ENCODE data around the gene NPR3.

NPR3 gene

DNA sequence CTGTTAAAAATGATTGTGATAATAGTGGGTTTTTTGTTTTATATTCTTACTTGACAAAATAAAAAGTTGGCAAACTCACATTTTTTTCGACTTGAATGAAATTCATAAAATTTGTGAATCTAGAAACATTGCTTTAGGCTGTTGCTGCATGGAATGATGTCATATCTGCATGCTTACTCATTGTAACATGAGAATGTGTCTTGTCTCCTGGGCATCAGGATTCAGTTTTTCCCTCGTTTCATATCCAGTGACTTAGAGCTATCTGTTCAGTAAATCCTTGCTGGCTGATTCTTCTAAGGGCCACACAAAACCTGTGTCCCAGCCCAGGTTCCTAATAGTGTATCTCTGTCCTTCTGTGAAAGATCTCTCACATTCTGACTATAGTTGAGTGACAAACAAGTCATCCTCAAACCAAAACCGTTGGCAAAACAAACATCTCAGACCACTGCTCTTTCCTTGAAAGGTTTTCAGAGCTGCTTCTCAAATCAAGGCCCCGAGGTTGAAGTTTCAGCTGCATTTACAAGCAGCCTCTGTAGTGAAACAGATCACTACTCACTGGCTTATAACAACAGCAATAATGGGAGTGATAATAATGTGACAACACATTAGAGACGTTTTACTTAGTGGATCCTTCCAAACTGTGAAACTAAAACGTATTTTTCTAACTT is 95.0 kb downstream of the NPR3 start:
- Histone ChIP-seq H2BK120ac (ENCODE audit: low read depth, low read length) (no peak overlapping the region), H3K18ac (ENCODE audit: low read depth in 1 of 2, low read length in 2 of 2) (no peak overlapping the region), H4K91ac (ENCODE audit: low read length) (no peak overlapping the region), H3K4me3 (ENCODE audit: insufficient read depth in 1 of 2, low read depth in 1 of 2, low read length in 2 of 2) (peak overlapping the region in 1 of 2 experiments; percentile 3), H3K27me3 (ENCODE audit: control insufficient read depth in 1 of 2, insufficient read depth in 1 of 2, low read length in 2 of 2) (no peaks in the 10 kb centered on the region), H3K27ac (ENCODE audit: low read length, poor library complexity, severe bottlenecking) (peak overlapping the region; percentile 93), H3K23ac (ENCODE audit: low read length in 2 of 2) (no peak overlapping the region), H2BK5ac (ENCODE audit: low read depth, low read length, poor library complexity, severe bottlenecking) (no peak overlapping the region), H2BK12ac (ENCODE audit: low read length in 2 of 2) (no peak overlapping the region), H3K9ac (ENCODE audit: low read length) (peak overlapping the region; percentile 77), H3K4me1 (ENCODE audit: control insufficient read depth, insufficient read depth, low read depth, low read length) (peaks cover 3% of the 10 kb centered on the region), H2AK5ac (ENCODE audit: low read length, severe bottlenecking) (no peak overlapping the region), H2AFZ (ENCODE audit: low read depth, low read length) (no peak overlapping the region), H3K9me3 (ENCODE audit: control insufficient read depth, low read length) (peaks cover 4% of the 10 kb centered on the region), H3K4ac (ENCODE audit: low read depth in 1 of 2, low read length in 2 of 2) (no peak overlapping the region), H2BK15ac (ENCODE audit: low read depth, poor library complexity, severe bottlenecking) (no peak overlapping the region), H3K79me1 (replicated peaks; ENCODE audit: low read length, poor library complexity, severe bottlenecking) (no peaks in the 10 kb centered on the region), H4K8ac (ENCODE audit: low read length) (no peak overlapping the region), H3K36me3 (ENCODE audit: control insufficient read depth in 1 of 2, insufficient read depth in 2 of 2, low read depth in 1 of 2, low read length in 2 of 2) (no peaks in the 10 kb centered on the region), H3K14ac (ENCODE audit: low read length in 2 of 2) (no peak overlapping the region), H3K4me2 (ENCODE audit: low read length, poor library complexity, severe bottlenecking) (peak overlapping the region; percentile 59)
- DNase-seq = peak; percentile 73
- 43% methylated on average over 3 of the region's 6 CpGs for WGBS

- no CpG with 5 or more reads among the region's 1 CpG for WGBS
These were observed 97.7 kb downstream of the NPR3 start for GRCh38 chr5:32808783-32809182.

DNA sequence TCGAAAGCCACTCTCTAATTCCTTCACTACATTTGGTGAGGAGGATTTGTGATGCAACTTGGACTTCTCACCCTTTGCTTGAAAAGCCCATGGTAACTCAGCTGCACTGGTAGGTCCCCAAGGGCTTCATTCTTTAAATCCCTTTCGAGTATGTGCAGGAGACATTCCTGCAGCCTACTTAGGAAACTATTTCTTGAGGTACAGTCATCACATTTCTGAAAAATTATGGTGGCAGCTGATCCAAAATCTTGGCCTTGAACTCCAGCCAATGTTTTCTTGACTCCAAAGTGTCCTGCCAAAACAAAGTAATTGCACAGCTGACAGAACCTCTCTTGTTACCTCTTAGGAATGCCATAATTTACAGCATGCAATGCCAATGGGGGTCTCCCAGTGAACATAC is 99.7 kb downstream of the NPR3 start:
- H2BK15ac ChIP-seq (ENCODE audit: low read depth, poor library complexity, severe bottlenecking) = no peak overlapping the region

More at GRCh38 chr5:32808783-32809182, 97.7 kb downstream of the NPR3 start:
- Histone ChIP-seq H3K4ac (ENCODE audit: low read depth in 1 of 2, low read length in 2 of 2) (no peak overlapping the region), H2BK15ac (ENCODE audit: low read depth, poor library complexity, severe bottlenecking) (no peak overlapping the region), H3K36me3 (ENCODE audit: control insufficient read depth in 1 of 2, insufficient read depth in 2 of 2, low read depth in 1 of 2, low read length in 2 of 2) (no peaks in the 10 kb centered on the region), H3K18ac (ENCODE audit: low read depth in 1 of 2, low read length in 2 of 2) (no peak overlapping the region), H3K27me3 (ENCODE audit: control insufficient read depth in 1 of 2, insufficient read depth in 1 of 2, low read length in 2 of 2) (no peaks in the 10 kb centered on the region), H3K14ac (ENCODE audit: low read length in 2 of 2) (no peak overlapping the region), H4K8ac (ENCODE audit: low read length) (no peak overlapping the region), H2BK12ac (ENCODE audit: low read length in 2 of 2) (no peak overlapping the region), H2AK5ac (ENCODE audit: low read length, severe bottlenecking) (peak overlapping the region; percentile 19), H2BK5ac (ENCODE audit: low read depth, low read length, poor library complexity, severe bottlenecking) (no peak overlapping the region), H3K79me1 (replicated peaks; ENCODE audit: low read length, poor library complexity, severe bottlenecking) (no peaks in the 10 kb centered on the region), H3K27ac (ENCODE audit: low read length, poor library complexity, severe bottlenecking) (no peak overlapping the region), H2AFZ (ENCODE audit: low read depth, low read length) (no peak overlapping the region), H4K91ac (ENCODE audit: low read length) (no peak overlapping the region), H3K9me3 (ENCODE audit: control insufficient read depth, low read length) (no peaks in the 10 kb centered on the region), H3K4me1 (ENCODE audit: control insufficient read depth, insufficient read depth, low read depth, low read length) (peaks cover 4% of the 10 kb centered on the region), H3K9ac (ENCODE audit: low read length) (no peak overlapping the region), H3K4me3 (ENCODE audit: insufficient read depth in 1 of 2, low read depth in 1 of 2, low read length in 2 of 2) (no peak overlapping the region), H3K4me2 (ENCODE audit: low read length, poor library complexity, severe bottlenecking) (no peak overlapping the region), H3K23ac (ENCODE audit: low read length in 2 of 2) (no peak overlapping the region), H2BK120ac (ENCODE audit: low read depth, low read length) (no peak overlapping the region)
- no peak for DNase-seq

DNA sequence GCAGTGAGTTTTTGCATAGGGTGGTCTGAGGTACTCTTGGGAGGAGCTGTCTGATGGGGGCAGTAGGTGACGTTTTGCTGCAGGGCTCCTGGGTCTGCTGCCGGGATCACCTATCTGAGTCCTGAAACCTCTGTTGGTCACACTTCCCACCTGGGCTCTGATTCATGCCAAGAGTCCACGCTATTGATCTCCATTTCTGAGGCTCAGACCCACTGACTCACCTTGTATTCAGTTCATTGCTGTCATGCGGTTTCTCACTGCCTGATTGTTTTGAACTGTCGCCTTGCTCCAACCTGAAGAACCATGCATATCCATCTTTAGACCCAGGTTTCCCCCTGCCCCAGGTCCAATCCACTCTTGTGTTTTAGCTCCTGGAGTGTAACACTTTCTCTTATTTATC is 101.3 kb downstream of the NPR3 start:
- Histone ChIP-seq H3K27ac (ENCODE audit: low read length, poor library complexity, severe bottlenecking) (no peak overlapping the region), H3K4me2 (ENCODE audit: low read length, poor library complexity, severe bottlenecking) (no peak overlapping the region), H2BK120ac (ENCODE audit: low read depth, low read length) (no peak overlapping the region), H3K36me3 (ENCODE audit: control insufficient read depth in 1 of 2, insufficient read depth in 2 of 2, low read depth in 1 of 2, low read length in 2 of 2) (no peaks in the 10 kb centered on the region), H3K14ac (ENCODE audit: low read length in 2 of 2) (no peak overlapping the region), H3K23ac (ENCODE audit: low read length in 2 of 2) (no peak overlapping the region), H3K4me1 (ENCODE audit: control insufficient read depth, insufficient read depth, low read depth, low read length) (peaks cover 2% of the 10 kb centered on the region), H4K8ac (ENCODE audit: low read length) (no peak overlapping the region), H3K18ac (ENCODE audit: low read depth in 1 of 2, low read length in 2 of 2) (no peak overlapping the region), H2BK5ac (ENCODE audit: low read depth, low read length, poor library complexity, severe bottlenecking) (no peak overlapping the region), H2BK15ac (ENCODE audit: low read depth, poor library complexity, severe bottlenecking) (no peak overlapping the region), H4K91ac (ENCODE audit: low read length) (no peak overlapping the region), H2AFZ (ENCODE audit: low read depth, low read length) (no peak overlapping the region), H3K9ac (ENCODE audit: low read length) (no peak overlapping the region), H3K4ac (ENCODE audit: low read depth in 1 of 2, low read length in 2 of 2) (no peak overlapping the region), H2BK12ac (ENCODE audit: low read length in 2 of 2) (no peak overlapping the region), H2AK5ac (ENCODE audit: low read length, severe bottlenecking) (no peak overlapping the region), H3K27me3 (ENCODE audit: control insufficient read depth in 1 of 2, insufficient read depth in 1 of 2, low read length in 2 of 2) (no peaks in the 10 kb centered on the region), H3K4me3 (ENCODE audit: insufficient read depth in 1 of 2, low read depth in 1 of 2, low read length in 2 of 2) (no peak overlapping the region), H3K79me1 (replicated peaks; ENCODE audit: low read length, poor library complexity, severe bottlenecking) (no peaks in the 10 kb centered on the region), H3K9me3 (ENCODE audit: control insufficient read depth, low read length) (no peaks in the 10 kb centered on the region)
- DNase-seq = no peak
- WGBS = 90% methylated on average over 5 of the region's 5 CpGs

More for the DNA sequence above, 99.7 kb downstream of the NPR3 start:
- H3K23ac ChIP-seq (ENCODE audit: low read length in 2 of 2) = no peak overlapping the region
- H3K79me1 ChIP-seq (replicated peaks; ENCODE audit: low read length, poor library complexity, severe bottlenecking) = no peaks in the 10 kb centered on the region
- peak overlapping the region; percentile 8 for H3K27ac ChIP-seq (ENCODE audit: low read length, poor library complexity, severe bottlenecking)
- H2BK5ac ChIP-seq (ENCODE audit: low read depth, low read length, poor library complexity, severe bottlenecking) = no peak overlapping the region
- WGBS = 47% methylated on average over 2 of the region's 2 CpGs
- peak overlapping the region; percentile 8 for H3K9ac ChIP-seq (ENCODE audit: low read length)
- no peak overlapping the region for H2AK5ac ChIP-seq (ENCODE audit: low read length, severe bottlenecking)
- H3K4me1 ChIP-seq (ENCODE audit: control insufficient read depth, insufficient read depth, low read depth, low read length) = peaks cover 2% of the 10 kb centered on the region
- H3K4ac ChIP-seq (ENCODE audit: low read depth in 1 of 2, low read length in 2 of 2) = no peak overlapping the region
- H2BK12ac ChIP-seq (ENCODE audit: low read length in 2 of 2) = no peak overlapping the region
- H3K9me3 ChIP-seq (ENCODE audit: control insufficient read depth, low read length) = no peaks in the 10 kb centered on the region
- no peak overlapping the region for H4K91ac ChIP-seq (ENCODE audit: low read length)
- H3K14ac ChIP-seq (ENCODE audit: low read length in 2 of 2) = no peak overlapping the region
- no peak for DNase-seq
- no peak overlapping the region for H2AFZ ChIP-seq (ENCODE audit: low read depth, low read length)
- no peak overlapping the region for H2BK120ac ChIP-seq (ENCODE audit: low read depth, low read length)
- H3K4me2 ChIP-seq (ENCODE audit: low read length, poor library complexity, severe bottlenecking) = no peak overlapping the region
- H3K18ac ChIP-seq (ENCODE audit: low read depth in 1 of 2, low read length in 2 of 2) = no peak overlapping the region
- H4K8ac ChIP-seq (ENCODE audit: low read length) = no peak overlapping the region
- H3K4me3 ChIP-seq (ENCODE audit: insufficient read depth in 1 of 2, low read depth in 1 of 2, low read length in 2 of 2) = no peak overlapping the region
- no peaks in the 10 kb centered on the region for H3K27me3 ChIP-seq (ENCODE audit: control insufficient read depth in 1 of 2, insufficient read depth in 1 of 2, low read length in 2 of 2)
- H3K36me3 ChIP-seq (ENCODE audit: control insufficient read depth in 1 of 2, insufficient read depth in 2 of 2, low read depth in 1 of 2, low read length in 2 of 2) = no peaks in the 10 kb centered on the region

Measured in mesenchymal stem cell (in vitro differentiated cells and primary cell).